Activated CD4-positive, CD25-positive, alpha-beta regulatory T cell (primary cell): Measurements from ENCODE around the gene PRR14L.
"Not testable (repeated sequence)": the region's sequence is repeated elsewhere in the genome, so short reads cannot be mapped to it uniquely, and the experiment has no call there.

Source experiments
- DNase-seq, 4 experiments: peaks; one replicate each; lab custom pipeline; 2025; lab: John Stamatoyannopoulos, UW

Gene PRR14L

GRCh38 chr22:31682751-31683150 is 67.2 kb downstream of the PRR14L start:
- DNase-seq = no peak

GRCh38 chr22:31681349-31682345 is 68.3 kb downstream of the PRR14L start:
- no peak for DNase-seq

DNA sequence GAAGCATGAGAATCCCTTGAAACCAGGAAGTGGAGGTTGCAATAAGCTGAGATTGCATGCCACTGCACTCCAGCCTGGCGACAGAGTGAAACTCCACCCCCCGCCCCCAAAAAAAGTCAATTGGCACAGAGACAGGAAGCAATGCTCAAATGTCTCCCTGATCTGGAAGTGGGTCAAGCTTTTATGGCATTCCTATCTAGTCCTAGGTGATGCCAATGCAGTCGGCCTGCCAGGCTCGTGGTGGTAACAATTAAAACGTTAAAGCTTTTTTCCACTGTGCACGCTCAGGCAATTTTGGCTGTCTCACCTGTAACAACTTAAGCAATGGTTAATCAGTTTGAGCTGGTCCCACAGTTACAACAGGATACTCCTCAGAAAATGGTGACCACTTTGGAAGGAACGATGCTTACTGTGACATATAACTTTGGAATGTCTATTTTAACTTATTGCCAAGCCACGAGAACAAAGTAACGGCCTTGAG is 69.0 kb downstream of the PRR14L start:
- no peak for DNase-seq

GRCh38 chr22:31678748-31679147 is 71.2 kb downstream of the PRR14L start:
- no peak for DNase-seq

GRCh38 chr22:31676700-31677099 is 73.2 kb downstream of the PRR14L start:
- DNase-seq = peak; percentile 75 to 84 (median 80)

DNA sequence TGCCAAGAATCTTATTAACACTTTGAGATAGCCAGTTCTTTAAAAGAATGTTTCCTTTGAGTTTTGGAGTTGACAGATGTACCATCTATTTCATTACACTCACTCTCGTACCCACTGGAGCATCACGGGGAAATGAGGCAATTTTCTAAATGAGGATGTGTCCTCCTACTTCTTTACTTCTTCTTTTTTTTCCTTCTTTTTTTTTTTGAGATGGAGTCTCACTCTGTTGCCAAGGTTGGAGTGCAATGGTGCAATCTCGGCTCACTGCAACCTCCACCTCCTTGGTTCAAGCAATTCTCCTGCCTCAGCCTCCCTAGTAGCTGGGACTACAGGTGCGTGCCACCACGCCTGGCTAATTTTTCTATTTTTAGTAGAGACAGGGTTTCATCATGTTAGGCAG is 75.7 kb downstream of the PRR14L start:
- DNase-seq = not testable (repeated sequence)

DNA sequence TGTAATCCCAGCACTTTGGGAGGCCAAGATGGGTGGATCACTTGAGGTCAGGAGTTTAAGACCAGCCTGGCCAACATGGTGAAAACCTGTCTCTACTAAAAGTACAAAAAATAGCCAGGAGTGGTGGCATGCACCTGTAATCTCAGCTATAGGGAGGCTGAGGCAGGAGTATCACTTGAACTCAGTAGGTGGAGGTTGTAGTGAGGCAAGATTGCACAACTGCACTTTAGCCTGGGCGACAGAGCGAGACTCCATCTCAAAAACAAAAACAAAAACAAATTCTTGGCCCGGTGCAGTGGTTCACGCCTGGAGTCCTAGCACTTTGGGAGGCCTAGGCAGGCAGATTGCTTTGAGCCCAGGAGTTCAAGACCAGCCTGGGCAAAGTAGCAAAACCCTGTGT is 81.1 kb downstream of the PRR14L start:
- DNase-seq = not testable (repeated sequence)

DNA sequence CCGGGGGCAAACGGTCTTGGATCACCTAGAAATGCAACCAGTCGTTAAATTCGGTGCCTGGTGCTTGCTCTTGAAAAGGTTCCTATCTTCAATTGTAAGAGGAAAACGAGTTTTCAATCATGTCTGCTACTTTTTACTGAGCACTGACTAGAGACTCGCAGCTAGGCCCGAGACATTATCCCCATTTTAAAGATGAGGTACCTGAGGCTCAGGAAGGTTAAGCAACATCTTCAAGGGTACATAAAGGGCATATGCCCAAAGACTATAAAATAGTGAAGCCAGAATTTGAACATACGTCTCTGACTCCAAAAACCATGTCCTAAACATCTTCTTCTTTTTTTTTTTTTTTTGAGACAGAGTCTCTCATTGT is 87.3 kb downstream of the PRR14L start:
- DNase-seq = no peak

- DNase-seq = peak; percentile 85 to 95 (median 94)
These were observed 87.9 kb downstream of the PRR14L start, which contains the start of gene PISD for GRCh38 chr22:31661851-31662667. TSS of gene PISD (minus strand) at chr22:31662215. CDS start at chr22:31662208, 7 bp downstream.

GRCh38 chr22:31660860-31661341 is 89.0 kb downstream of the PRR14L start:
- peak in 1 of 4 experiments; percentile 4 for DNase-seq

- DNase-seq = no peak
These were observed 90.7 kb downstream of the PRR14L start for GRCh38 chr22:31659246-31659645.

- no peak for DNase-seq
These were observed 95.5 kb downstream of the PRR14L start for GRCh38 chr22:31654408-31654807.

- DNase-seq = no peak
These were observed 96.0 kb downstream of the PRR14L start for GRCh38 chr22:31653944-31654343.

GRCh38 chr22:31652911-31653684 is 96.8 kb downstream of the PRR14L start:
- no peak for DNase-seq

DNA sequence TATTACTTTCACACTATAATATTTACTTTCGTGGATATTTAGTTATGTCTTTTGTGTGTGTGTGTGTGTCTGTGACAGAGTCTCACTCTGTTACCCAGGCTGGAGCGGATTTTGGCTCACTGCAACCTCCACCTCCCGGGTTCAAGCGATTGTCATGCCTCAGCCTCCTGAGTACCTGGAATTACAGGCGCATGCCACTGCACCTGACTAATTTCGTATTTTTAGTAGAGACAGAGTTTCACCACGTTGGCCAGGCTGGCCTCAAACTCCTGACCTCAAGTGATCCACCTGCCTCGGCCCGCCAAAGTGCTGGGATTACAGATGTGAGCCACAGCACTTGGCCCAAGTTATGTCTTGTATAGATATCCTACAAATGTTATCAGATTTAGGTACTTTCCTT is 97.8 kb downstream of the PRR14L start:
- DNase-seq = no peak

- DNase-seq = no peak
These were observed 98.3 kb downstream of the PRR14L start for GRCh38 chr22:31651664-31652063.

DNA sequence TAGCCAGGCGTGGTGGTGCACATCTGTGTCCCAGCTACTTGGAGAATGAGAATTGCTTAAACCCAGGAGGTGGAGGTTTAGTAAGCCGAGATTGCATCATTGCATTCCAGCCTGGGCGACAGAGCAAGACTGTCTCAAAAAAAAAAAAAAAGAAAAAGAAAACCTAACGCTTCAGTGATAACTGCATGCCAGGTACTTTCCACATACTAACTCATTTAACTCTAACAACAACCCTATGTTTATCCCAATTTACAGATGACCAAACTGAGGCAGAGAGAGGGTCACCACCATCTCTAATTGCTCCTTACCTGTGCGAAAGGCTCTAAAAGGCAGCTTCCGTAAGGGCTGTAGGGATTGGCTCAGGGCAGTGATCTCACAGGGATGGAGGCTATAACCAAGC is 99.5 kb downstream of the PRR14L start:
- DNase-seq = no peak

DNA sequence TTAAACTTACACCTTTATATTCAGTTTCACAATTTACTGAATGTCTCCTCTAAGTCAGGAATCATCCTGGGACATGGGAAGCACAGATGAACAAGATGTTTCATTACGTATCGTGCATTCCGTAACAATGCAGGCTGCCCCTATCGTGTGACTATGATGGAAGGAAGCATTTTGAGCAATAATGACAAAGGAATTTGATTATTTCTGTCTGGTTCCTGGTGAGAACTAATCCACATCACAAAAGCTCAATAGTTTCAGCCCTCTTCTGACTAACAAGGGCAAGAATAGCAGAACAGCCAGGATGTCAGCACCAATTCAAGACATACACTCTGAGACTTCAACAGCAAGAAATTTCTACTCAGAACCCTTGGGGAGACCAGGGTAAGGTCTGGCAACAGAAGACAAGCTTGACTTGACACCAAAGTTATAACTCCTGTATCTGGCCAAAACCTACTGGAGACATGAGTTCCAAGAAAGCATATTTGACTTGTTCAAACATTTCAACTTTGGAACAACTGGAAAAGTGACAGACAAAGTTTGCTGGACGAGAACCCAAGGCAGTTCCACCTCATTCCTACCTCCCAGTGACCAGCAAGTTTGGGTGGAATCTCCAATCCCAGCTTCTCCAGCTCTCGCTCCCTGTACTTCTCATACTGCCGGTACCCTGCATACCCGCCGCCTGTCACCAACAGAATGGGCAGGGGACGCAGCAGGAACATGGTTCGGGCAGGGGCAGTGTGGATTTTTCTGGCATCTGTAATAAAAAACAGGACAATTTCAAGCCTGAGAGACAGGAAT is 102.2 kb downstream of the PRR14L start:
- no peak for DNase-seq

DNA sequence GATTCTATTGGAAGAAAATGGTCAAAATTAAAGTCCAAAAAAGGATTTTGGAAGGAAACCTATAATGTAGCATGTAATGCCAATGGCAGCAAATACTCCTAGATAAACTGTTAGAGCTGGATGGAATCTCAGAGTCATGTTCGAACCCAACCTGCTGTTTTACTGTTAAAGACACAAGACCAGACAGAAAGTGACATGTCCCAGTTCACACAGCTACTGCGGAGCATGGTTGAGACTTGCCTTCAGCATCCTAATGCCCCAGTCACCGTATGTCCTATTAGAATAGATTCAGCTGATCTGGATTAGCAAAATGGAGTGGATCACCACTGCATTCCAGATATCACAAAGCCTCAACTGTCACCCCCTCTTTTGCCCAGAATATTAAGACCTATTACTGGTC is 102.9 kb downstream of the PRR14L start:
- no peak for DNase-seq

DNA sequence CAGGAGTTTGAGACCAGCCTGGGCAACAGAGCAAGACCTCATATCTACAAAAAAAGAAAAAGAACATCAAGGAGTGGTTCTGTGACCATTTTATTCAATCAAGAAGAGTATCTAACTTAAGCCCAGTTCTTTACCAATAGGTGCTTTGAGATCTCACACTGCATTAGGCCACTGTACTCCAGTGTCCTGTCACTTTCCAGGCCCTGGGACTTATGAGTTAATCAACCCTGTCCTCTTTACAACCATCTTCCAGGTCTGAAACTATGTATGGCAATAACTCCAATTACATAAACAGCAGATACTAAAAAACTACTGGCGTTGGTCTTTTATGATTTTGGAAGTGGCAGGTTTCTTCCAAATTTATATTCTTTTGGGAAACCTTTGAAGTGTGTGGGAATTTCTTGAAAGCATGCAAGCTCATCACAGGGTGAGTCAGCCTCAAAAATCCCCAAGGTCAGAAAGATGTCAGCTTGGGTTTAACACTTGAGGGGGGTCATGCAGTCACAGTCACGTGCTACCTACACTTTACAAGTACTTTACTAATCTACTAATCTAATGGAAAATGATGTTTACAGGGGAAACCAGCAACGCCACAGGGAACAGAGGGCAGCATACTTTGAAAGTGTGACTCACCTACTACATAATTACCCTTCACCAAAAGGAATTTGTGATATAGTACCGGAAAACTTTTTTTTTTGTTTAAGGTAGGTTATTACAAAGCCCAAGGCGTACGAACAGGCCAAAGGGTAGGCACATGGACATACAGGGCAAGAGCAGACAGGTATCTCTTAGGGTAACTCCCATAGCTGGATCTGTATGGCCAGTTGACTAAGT is 103.5 kb downstream of the PRR14L start:
- no peak for DNase-seq
